Measurements from ENCODE around the gene PKD1L1. TPM values are rescaled to one million over a fixed set of nuclear protein-coding genes. Genes with fewer than 3 reads are reported as not detected.
"Not testable (repeated sequence)": the region's sequence is repeated elsewhere in the genome, so short reads cannot be mapped to it uniquely, and the experiment has no call there.

The PKD1L1 gene
- total RNA-seq, 1 donor from 2014 or later, result 1.1 TPM

GRCh38 chr7:47795126-47795525 is 153.1 kb downstream of the PKD1L1 start:
- H3K27me3 Mint-ChIP-seq (ENCODE audit: low read depth); H3K4me1 Mint-ChIP-seq (ENCODE audit: low read depth); H3K4me3 Mint-ChIP-seq (ENCODE audit: low read depth); intact Hi-C loops (cut with micrococcal nuclease); H3K9me3 Mint-ChIP-seq; H3K27ac Mint-ChIP-seq; H3K36me3 Mint-ChIP-seq (ENCODE audit: low read depth); DNase-seq (ENCODE audit: low spot score): not testable (repeated sequence)

DNA sequence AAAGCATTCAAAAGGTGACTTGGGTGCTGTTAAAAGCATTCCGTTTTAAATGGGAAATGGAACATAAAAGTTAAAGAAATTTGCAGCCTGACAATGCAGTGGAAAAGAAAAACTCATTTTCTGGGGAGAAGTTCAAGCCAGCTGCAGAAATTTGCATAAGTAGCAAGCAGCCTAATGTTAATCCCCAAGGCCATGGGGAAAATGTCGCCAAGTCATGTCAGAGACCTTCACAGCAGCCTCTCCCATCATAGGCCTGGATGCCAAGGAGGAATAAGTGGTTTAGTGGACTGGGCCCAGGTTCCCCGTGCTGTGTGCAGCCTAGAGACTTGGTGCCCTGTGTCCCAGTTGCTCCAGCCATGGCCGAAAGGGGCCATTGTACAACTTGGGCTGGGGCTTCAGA is 154.2 kb downstream of the PKD1L1 start:
- intact Hi-C loops (cut with micrococcal nuclease), result no loop called here
- Mint-ChIP-seq H3K9me3 (no peaks in the 10 kb centered on the region), H3K4me3 (ENCODE audit: low read depth) (no peak overlapping the region), H3K27me3 (ENCODE audit: low read depth) (no peaks in the 10 kb centered on the region), H3K27ac (no peak overlapping the region), H3K36me3 (ENCODE audit: low read depth) (no peaks in the 10 kb centered on the region), H3K4me1 (ENCODE audit: low read depth) (no peaks in the 10 kb centered on the region)
- DNase-seq (ENCODE audit: low spot score), result no peak

DNA sequence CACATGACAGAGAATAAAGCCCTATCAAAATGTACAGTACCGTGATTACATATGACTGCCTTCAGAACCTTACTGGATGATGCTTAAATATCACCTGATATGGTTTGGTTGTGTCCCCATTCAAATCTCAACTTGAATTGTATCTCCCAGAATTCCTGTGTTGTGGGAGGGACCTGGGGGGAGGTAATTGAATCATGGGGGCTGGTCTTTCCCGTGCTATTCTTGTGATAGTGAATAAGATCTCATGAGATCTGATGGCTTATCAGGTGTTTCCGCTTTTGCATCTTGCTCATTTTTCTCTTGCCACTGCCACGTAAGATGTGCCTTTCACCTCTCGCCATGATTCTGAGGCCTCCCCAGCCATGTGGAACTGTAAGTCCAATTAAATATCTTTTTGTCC is 155.1 kb downstream of the PKD1L1 start:
- H3K27ac Mint-ChIP-seq; H3K4me1 Mint-ChIP-seq (ENCODE audit: low read depth); intact Hi-C loops (cut with micrococcal nuclease); H3K27me3 Mint-ChIP-seq (ENCODE audit: low read depth); H3K9me3 Mint-ChIP-seq; H3K4me3 Mint-ChIP-seq (ENCODE audit: low read depth); H3K36me3 Mint-ChIP-seq (ENCODE audit: low read depth); DNase-seq (ENCODE audit: low spot score): not testable (repeated sequence)

DNA sequence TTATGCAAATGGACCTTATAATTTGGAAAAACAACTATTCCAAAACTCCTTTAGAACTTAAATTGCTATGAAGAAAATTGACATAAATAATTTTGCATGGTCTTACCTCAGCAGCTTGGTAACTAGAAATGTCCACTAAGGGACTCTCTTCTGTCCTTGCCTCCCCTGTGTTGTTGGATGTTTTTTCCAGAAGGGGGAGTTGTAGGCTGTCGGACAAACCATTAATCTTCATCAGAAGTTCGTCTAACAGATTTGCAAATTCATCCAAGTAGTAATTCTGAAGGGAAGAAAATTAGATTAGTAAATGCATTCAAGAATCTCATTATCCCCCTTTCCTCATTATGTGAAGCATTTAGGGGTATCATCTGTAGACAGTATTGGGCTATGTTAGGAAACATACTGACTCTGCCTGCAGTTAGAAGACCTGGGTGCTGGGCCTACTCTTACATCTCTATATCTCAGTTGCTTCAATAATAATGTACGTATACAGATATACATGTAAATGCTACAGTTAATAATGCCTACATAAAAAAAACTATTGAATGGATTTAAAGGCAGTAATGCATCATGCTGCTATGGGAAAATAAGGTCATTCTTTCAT is 155.6 kb downstream of the PKD1L1 start:
- no peaks in the 10 kb centered on the region for H3K4me1 Mint-ChIP-seq (ENCODE audit: low read depth)
- no peak for DNase-seq (ENCODE audit: low spot score)
- H3K4me3 Mint-ChIP-seq (ENCODE audit: low read depth), result no peak overlapping the region
- no peaks in the 10 kb centered on the region for H3K27me3 Mint-ChIP-seq (ENCODE audit: low read depth)
- H3K27ac Mint-ChIP-seq, result no peak overlapping the region
- intact Hi-C loops (cut with micrococcal nuclease), result no loop called here
- H3K9me3 Mint-ChIP-seq, result no peaks in the 10 kb centered on the region
- H3K36me3 Mint-ChIP-seq (ENCODE audit: low read depth), result no peaks in the 10 kb centered on the region

DNA sequence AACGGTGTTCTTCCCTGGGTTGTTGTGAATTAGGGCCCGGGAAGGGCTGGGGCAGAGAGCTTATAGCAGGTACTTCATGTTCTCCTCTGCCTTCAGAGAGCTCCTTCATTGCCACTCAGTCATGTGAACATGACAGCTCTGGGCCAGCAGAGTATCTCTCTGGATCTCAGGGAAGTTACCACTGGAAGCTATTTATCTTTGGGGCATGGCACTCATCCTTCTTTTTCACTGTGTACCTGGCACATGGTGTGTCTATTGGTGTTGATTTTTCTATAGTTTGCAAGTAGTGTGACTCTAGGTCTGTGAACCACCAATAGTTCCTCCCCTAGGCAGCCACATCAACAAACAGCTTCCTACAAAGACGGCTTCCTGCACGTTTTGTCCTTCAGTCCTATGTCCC is 156.6 kb downstream of the PKD1L1 start:
- no peak for DNase-seq (ENCODE audit: low spot score)
- Mint-ChIP-seq H3K4me1 (ENCODE audit: low read depth) (no peaks in the 10 kb centered on the region), H3K27me3 (ENCODE audit: low read depth) (no peaks in the 10 kb centered on the region), H3K27ac (no peak overlapping the region), H3K9me3 (no peaks in the 10 kb centered on the region), H3K36me3 (ENCODE audit: low read depth) (no peaks in the 10 kb centered on the region), H3K4me3 (ENCODE audit: low read depth) (no peak overlapping the region)
- intact Hi-C loops (cut with micrococcal nuclease), result no loop called here

GRCh38 chr7:47788083-47788482 is 160.2 kb downstream of the PKD1L1 start:
- Mint-ChIP-seq H3K36me3 (ENCODE audit: low read depth) (no peaks in the 10 kb centered on the region), H3K4me3 (ENCODE audit: low read depth) (no peak overlapping the region), H3K9me3 (no peaks in the 10 kb centered on the region), H3K27ac (no peak overlapping the region), H3K4me1 (ENCODE audit: low read depth) (no peaks in the 10 kb centered on the region), H3K27me3 (ENCODE audit: low read depth) (peaks cover 3% of the 10 kb centered on the region)
- no peak for DNase-seq (ENCODE audit: low spot score)
- intact Hi-C loops (cut with micrococcal nuclease), result no loop called here

- no peak overlapping the region for H3K27ac Mint-ChIP-seq
Measured at GRCh38 chr7:47787249-47788069, 160.8 kb downstream of the PKD1L1 start.

GRCh38 chr7:47786557-47787248 is 161.6 kb downstream of the PKD1L1 start:
- Mint-ChIP-seq H3K4me1 (ENCODE audit: low read depth) (no peaks in the 10 kb centered on the region), H3K27ac (no peak overlapping the region), H3K27me3 (ENCODE audit: low read depth) (peaks cover 5% of the 10 kb centered on the region), H3K9me3 (no peaks in the 10 kb centered on the region), H3K4me3 (ENCODE audit: low read depth) (no peak overlapping the region), H3K36me3 (ENCODE audit: low read depth) (no peaks in the 10 kb centered on the region)
- DNase-seq (ENCODE audit: low spot score), result no peak
- intact Hi-C loops (cut with micrococcal nuclease), result no loop called here

More at GRCh38 chr7:47787249-47788069, 160.8 kb downstream of the PKD1L1 start:
- no peaks in the 10 kb centered on the region for H3K36me3 Mint-ChIP-seq (ENCODE audit: low read depth)
- H3K4me1 Mint-ChIP-seq (ENCODE audit: low read depth), result no peaks in the 10 kb centered on the region
- no peak overlapping the region for H3K4me3 Mint-ChIP-seq (ENCODE audit: low read depth)
- no peaks in the 10 kb centered on the region for H3K9me3 Mint-ChIP-seq
- peaks cover 5% of the 10 kb centered on the region for H3K27me3 Mint-ChIP-seq (ENCODE audit: low read depth)
- DNase-seq (ENCODE audit: low spot score), result no peak
- intact Hi-C loops (cut with micrococcal nuclease), result no loop called here

DNA sequence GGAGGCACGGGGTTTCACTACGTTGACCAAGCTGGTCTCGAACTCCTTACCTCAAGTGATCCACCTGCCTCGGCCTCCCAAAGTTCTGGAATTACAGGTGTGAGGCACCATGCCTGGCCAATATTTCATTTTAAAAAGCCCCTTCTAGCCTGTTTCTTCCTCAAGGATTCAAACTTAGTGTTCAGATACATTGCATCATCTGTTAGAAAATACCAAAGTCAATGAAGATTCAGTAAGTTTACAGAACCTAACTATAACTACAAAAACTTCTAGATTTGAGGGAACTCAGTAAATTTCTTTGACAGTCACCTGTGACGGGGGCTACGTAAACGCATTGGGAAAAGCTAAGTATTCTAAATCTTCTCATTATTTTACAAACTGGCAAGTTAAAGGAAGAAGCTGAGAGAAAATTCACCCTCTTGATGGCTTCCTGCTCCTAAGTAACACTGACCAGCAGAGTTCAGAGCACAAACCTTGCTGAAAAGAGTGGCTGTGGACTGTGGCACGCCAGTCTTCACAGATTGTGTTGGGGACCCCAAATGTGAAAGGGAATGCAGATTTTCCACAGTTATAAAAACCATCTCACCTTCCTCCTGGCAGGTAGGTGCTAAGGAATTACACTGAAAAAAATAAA is 162.2 kb downstream of the PKD1L1 start:
- intact Hi-C loops (cut with micrococcal nuclease), result no loop called here
- DNase-seq (ENCODE audit: low spot score), result no peak
- Mint-ChIP-seq H3K27ac (no peak overlapping the region), H3K36me3 (ENCODE audit: low read depth) (no peaks in the 10 kb centered on the region), H3K4me3 (ENCODE audit: low read depth) (no peak overlapping the region), H3K9me3 (no peaks in the 10 kb centered on the region), H3K27me3 (ENCODE audit: low read depth) (peaks cover 5% of the 10 kb centered on the region), H3K4me1 (ENCODE audit: low read depth) (no peaks in the 10 kb centered on the region)

GRCh38 chr7:47783456-47784223 is 164.6 kb downstream of the PKD1L1 start:
- intact Hi-C loops (cut with micrococcal nuclease), result no loop called here
- no peak overlapping the region for H3K27ac Mint-ChIP-seq
- no peak for DNase-seq (ENCODE audit: low spot score)
- H3K4me3 Mint-ChIP-seq (ENCODE audit: low read depth), result no peak overlapping the region
- H3K4me1 Mint-ChIP-seq (ENCODE audit: low read depth), result no peaks in the 10 kb centered on the region
- no peaks in the 10 kb centered on the region for H3K36me3 Mint-ChIP-seq (ENCODE audit: low read depth)
- H3K27me3 Mint-ChIP-seq (ENCODE audit: low read depth), result peaks cover 5% of the 10 kb centered on the region
- no peaks in the 10 kb centered on the region for H3K9me3 Mint-ChIP-seq

- DNase-seq (ENCODE audit: low spot score), result no peak
- H3K9me3 Mint-ChIP-seq, result no peaks in the 10 kb centered on the region
- intact Hi-C loops (cut with micrococcal nuclease), result no loop called here
- H3K4me1 Mint-ChIP-seq (ENCODE audit: low read depth), result no peaks in the 10 kb centered on the region
- H3K4me3 Mint-ChIP-seq (ENCODE audit: low read depth), result no peak overlapping the region
- H3K27me3 Mint-ChIP-seq (ENCODE audit: low read depth), result peaks cover 5% of the 10 kb centered on the region
- no peak overlapping the region for H3K27ac Mint-ChIP-seq
- no peaks in the 10 kb centered on the region for H3K36me3 Mint-ChIP-seq (ENCODE audit: low read depth)
Measured at GRCh38 chr7:47782792-47783191, 165.5 kb downstream of the PKD1L1 start.

DNA sequence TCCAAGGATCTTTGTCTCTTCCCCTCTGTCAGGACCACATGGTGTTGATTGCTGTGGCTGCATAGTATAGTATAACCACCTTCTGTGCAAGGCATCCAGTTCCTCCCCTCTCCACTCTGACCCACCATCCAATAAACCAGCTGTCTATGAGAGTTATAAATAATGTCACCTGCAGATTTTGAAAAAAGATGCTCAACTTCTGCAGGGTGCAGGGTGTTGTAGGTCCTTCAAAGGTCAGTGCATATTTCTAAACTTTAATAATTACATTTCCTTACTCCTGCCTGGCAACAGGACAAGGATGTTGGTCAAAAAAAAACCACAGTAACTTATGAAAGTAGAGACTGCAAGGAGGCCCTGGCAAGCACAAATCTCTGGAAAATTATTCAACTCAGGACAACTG is 166.2 kb downstream of the PKD1L1 start:
- intact Hi-C loops (cut with micrococcal nuclease), result no loop called here
- Mint-ChIP-seq H3K4me3 (ENCODE audit: low read depth) (no peak overlapping the region), H3K4me1 (ENCODE audit: low read depth) (no peaks in the 10 kb centered on the region), H3K36me3 (ENCODE audit: low read depth) (no peaks in the 10 kb centered on the region), H3K9me3 (no peaks in the 10 kb centered on the region), H3K27ac (no peak overlapping the region), H3K27me3 (ENCODE audit: low read depth) (peaks cover 5% of the 10 kb centered on the region)
- DNase-seq (ENCODE audit: low spot score), result no peak
